ENCODE data around the gene UBC.
A peak's percentile ranks its signal among the peaks of the same experiment; 100 is the strongest.
"Not testable (repeated sequence)": the region's sequence is repeated elsewhere in the genome, so short reads cannot be mapped to it uniquely, and the experiment has no call there.

The UBC gene

GRCh38 chr12:124914392-124915238 lies at the start of gene UBC:
TSS of gene UBC (minus strand) at chr12:124914650. CDS start at chr12:124913771, 879 bp downstream.
- peak; percentile 89 to 94 for DNase-seq

- no peak for DNase-seq
These were observed 48.8 kb upstream of the UBC start for GRCh38 chr12:124963211-124963610.

GRCh38 chr12:124961055-124961454 lies 46.6 kb upstream of the UBC start:
- no peak for DNase-seq

GRCh38 chr12:124956571-124956970 lies 42.1 kb upstream of the UBC start:
- no peak for DNase-seq

GRCh38 chr12:124954771-124955170 lies 40.3 kb upstream of the UBC start:
- no peak for DNase-seq

GRCh38 chr12:124953689-124954405 lies 39.4 kb upstream of the UBC start:
- no peak for DNase-seq

- no peak for DNase-seq
These were observed 38.4 kb upstream of the UBC start for GRCh38 chr12:124952801-124953200.

GRCh38 chr12:124952295-124952694 lies 37.8 kb upstream of the UBC start:
- DNase-seq, result no peak

GRCh38 chr12:124949779-124950728 lies 35.6 kb upstream of the UBC start:
- no peak for DNase-seq

GRCh38 chr12:124949066-124949465 lies 34.6 kb upstream of the UBC start:
- no peak for DNase-seq

- no peak for DNase-seq
These were observed 33.3 kb upstream of the UBC start for GRCh38 chr12:124947561-124948398.

GRCh38 chr12:124947013-124947412 lies 32.6 kb upstream of the UBC start:
- DNase-seq, result no peak

GRCh38 chr12:124946447-124946793 lies 32.0 kb upstream of the UBC start:
- DNase-seq, result no peak

GRCh38 chr12:124941170-124941527 lies 26.7 kb upstream of the UBC start:
- DNase-seq, result no peak

GRCh38 chr12:124940393-124941169 lies 26.1 kb upstream of the UBC start:
- DNase-seq, result peak; percentile 83 to 84

GRCh38 chr12:124940143-124940392 lies 25.6 kb upstream of the UBC start:
- no peak for DNase-seq

- DNase-seq, result peak; percentile 89 to 93
These were observed 25.1 kb upstream of the UBC start for GRCh38 chr12:124939421-124940142.

- peak; percentile 74 to 79 for DNase-seq
These were observed 24.6 kb upstream of the UBC start for GRCh38 chr12:124939079-124939420.

GRCh38 chr12:124938587-124938986 lies 24.1 kb upstream of the UBC start:
- DNase-seq, result no peak

GRCh38 chr12:124938108-124938507 lies 23.7 kb upstream of the UBC start:
- no peak for DNase-seq

- DNase-seq, result not testable (repeated sequence)
These were observed 17.1 kb upstream of the UBC start for GRCh38 chr12:124931528-124931927.
